ENCODE results near the gene NCOR1. TPM values are rescaled to one million over a fixed set of nuclear protein-coding genes. Genes with fewer than 3 reads are reported as not detected.
A peak's percentile ranks its signal among the peaks of the same experiment; 100 is the strongest.

The NCOR1 gene
- total RNA-seq, 1 donor from 2014 or later: 104 TPM

GRCh38 chr17:16083223-16083622 lies 132.1 kb downstream of the NCOR1 start:
- Mint-ChIP-seq H3K27me3 (ENCODE audit: unreplicated experiment) (no peaks in the 10 kb centered on the region), H3K36me3 (ENCODE audit: low read depth, unreplicated experiment) (peaks cover 37% of the 10 kb centered on the region), H3K4me1 (ENCODE audit: unreplicated experiment) (peaks cover 6% of the 10 kb centered on the region), H3K9me3 (ENCODE audit: unreplicated experiment) (no peaks in the 10 kb centered on the region), H3K27ac (ENCODE audit: unreplicated experiment) (no peak overlapping the region), H3K4me3 (ENCODE audit: unreplicated experiment) (no peak overlapping the region)
- no peak for DNase-seq (ENCODE audit: low spot score)
- TF ChIP-seq CTCF (IDR thresholded peaks at IDR 0.05; ENCODE audit: unreplicated experiment): no peak

GRCh38 chr17:16081507-16082087 lies 133.7 kb downstream of the NCOR1 start:
- H3K4me1 Mint-ChIP-seq (ENCODE audit: unreplicated experiment): peaks cover 6% of the 10 kb centered on the region
- no peak for DNase-seq (ENCODE audit: low spot score)
- no peak overlapping the region for H3K4me3 Mint-ChIP-seq (ENCODE audit: unreplicated experiment)
- no peaks in the 10 kb centered on the region for H3K27me3 Mint-ChIP-seq (ENCODE audit: unreplicated experiment)
- no peak for TF ChIP-seq CTCF (IDR thresholded peaks at IDR 0.05; ENCODE audit: unreplicated experiment)
- H3K27ac Mint-ChIP-seq (ENCODE audit: unreplicated experiment): peak overlapping the region; percentile 30
- H3K9me3 Mint-ChIP-seq (ENCODE audit: unreplicated experiment): no peaks in the 10 kb centered on the region
- peaks cover 36% of the 10 kb centered on the region for H3K36me3 Mint-ChIP-seq (ENCODE audit: low read depth, unreplicated experiment)

GRCh38 chr17:16080366-16080765 lies 135.0 kb downstream of the NCOR1 start:
- DNase-seq (ENCODE audit: low spot score): no peak
- no peak for TF ChIP-seq CTCF (IDR thresholded peaks at IDR 0.05; ENCODE audit: unreplicated experiment)
- no peak overlapping the region for H3K4me3 Mint-ChIP-seq (ENCODE audit: unreplicated experiment)
- peaks cover 35% of the 10 kb centered on the region for H3K36me3 Mint-ChIP-seq (ENCODE audit: low read depth, unreplicated experiment)
- no peaks in the 10 kb centered on the region for H3K27me3 Mint-ChIP-seq (ENCODE audit: unreplicated experiment)
- H3K9me3 Mint-ChIP-seq (ENCODE audit: unreplicated experiment): no peaks in the 10 kb centered on the region
- peaks cover 3% of the 10 kb centered on the region for H3K4me1 Mint-ChIP-seq (ENCODE audit: unreplicated experiment)
- H3K27ac Mint-ChIP-seq (ENCODE audit: unreplicated experiment): no peak overlapping the region

GRCh38 chr17:16075949-16076348 lies 139.4 kb downstream of the NCOR1 start:
- H3K27me3 Mint-ChIP-seq (ENCODE audit: unreplicated experiment): no peaks in the 10 kb centered on the region
- no peak overlapping the region for H3K27ac Mint-ChIP-seq (ENCODE audit: unreplicated experiment)
- H3K9me3 Mint-ChIP-seq (ENCODE audit: unreplicated experiment): no peaks in the 10 kb centered on the region
- H3K4me3 Mint-ChIP-seq (ENCODE audit: unreplicated experiment): no peak overlapping the region
- no peak for DNase-seq (ENCODE audit: low spot score)
- TF ChIP-seq CTCF (IDR thresholded peaks at IDR 0.05; ENCODE audit: unreplicated experiment): no peak
- peaks cover 2% of the 10 kb centered on the region for H3K4me1 Mint-ChIP-seq (ENCODE audit: unreplicated experiment)
- peaks cover 28% of the 10 kb centered on the region for H3K36me3 Mint-ChIP-seq (ENCODE audit: low read depth, unreplicated experiment)

- Mint-ChIP-seq H3K4me3 (ENCODE audit: unreplicated experiment) (no peak overlapping the region), H3K36me3 (ENCODE audit: low read depth, unreplicated experiment) (peaks cover 34% of the 10 kb centered on the region), H3K4me1 (ENCODE audit: unreplicated experiment) (peaks cover 2% of the 10 kb centered on the region), H3K9me3 (ENCODE audit: unreplicated experiment) (no peaks in the 10 kb centered on the region), H3K27me3 (ENCODE audit: unreplicated experiment) (no peaks in the 10 kb centered on the region), H3K27ac (ENCODE audit: unreplicated experiment) (no peak overlapping the region)
- no peak for DNase-seq (ENCODE audit: low spot score)
- TF ChIP-seq CTCF (IDR thresholded peaks at IDR 0.05; ENCODE audit: unreplicated experiment): no peak
Observed at GRCh38 chr17:16074423-16074822, 140.9 kb downstream of the NCOR1 start.

Data from endothelial cell (in vitro differentiated cells).